Stomach (tissue), 4 donors: Measurements from ENCODE around the gene CEP290.

ENCODE experiments used
- EP300 ChIP-seq: sonication (generic); formaldehyde crosslinking; IDR thresholded peaks from one replicate; pipeline ENCODE4 v1.6.1; 2017; ENCODE audit warnings: antibody characterized with exemption
- POLR2A ChIP-seq, 4 donors: fragments of 450-650 bp; IDR thresholded peaks; one replicate each; pipeline ENCODE4 v1.6.1; 2016; ENCODE audit warnings: antibody characterized with exemption in 4 of 4, control low read depth in 2 of 4, mild to moderate bottlenecking in 1 of 4, moderate library complexity in 1 of 4
- TF ChIP-seq, protein P1 (sequence below), 7 experiments: fragments of 450-650 bp in 4 of 7; fragments of 200-600 bp in 3 of 7; sonication (generic) in 3 of 7; IDR thresholded peaks; one replicate each; pipeline ENCODE4 v1.5.1; 2016 to 2019; ENCODE audit warnings: antibody characterized with exemption in 7 of 7, control low read depth in 2 of 7, mild to moderate bottlenecking in 1 of 7

DNA sequence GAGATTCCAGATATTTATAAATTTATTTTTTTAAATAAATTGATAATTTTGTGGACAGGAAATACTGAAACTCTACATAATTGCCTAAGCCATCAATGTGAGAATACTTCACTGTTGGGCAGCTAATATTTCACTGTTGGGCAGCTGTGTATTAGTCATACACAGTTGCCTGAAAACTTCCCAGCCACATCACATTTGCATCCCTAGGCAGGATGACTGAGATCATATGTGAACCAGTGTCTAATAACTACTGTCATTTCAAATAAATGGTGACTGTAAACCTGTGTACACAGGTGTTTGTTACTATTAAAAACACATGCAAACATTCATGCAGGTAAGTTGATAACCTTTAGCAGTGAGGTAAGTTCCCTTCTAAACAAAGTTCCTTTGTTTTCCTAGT, 44.1 kb upstream of the CEP290 start:
- TF ChIP-seq, protein P1, sequence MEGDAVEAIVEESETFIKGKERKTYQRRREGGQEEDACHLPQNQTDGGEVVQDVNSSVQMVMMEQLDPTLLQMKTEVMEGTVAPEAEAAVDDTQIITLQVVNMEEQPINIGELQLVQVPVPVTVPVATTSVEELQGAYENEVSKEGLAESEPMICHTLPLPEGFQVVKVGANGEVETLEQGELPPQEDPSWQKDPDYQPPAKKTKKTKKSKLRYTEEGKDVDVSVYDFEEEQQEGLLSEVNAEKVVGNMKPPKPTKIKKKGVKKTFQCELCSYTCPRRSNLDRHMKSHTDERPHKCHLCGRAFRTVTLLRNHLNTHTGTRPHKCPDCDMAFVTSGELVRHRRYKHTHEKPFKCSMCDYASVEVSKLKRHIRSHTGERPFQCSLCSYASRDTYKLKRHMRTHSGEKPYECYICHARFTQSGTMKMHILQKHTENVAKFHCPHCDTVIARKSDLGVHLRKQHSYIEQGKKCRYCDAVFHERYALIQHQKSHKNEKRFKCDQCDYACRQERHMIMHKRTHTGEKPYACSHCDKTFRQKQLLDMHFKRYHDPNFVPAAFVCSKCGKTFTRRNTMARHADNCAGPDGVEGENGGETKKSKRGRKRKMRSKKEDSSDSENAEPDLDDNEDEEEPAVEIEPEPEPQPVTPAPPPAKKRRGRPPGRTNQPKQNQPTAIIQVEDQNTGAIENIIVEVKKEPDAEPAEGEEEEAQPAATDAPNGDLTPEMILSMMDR (IDR thresholded peaks at IDR 0.05), result no peak
- TF ChIP-seq EP300 (no peak), POLR2A (IDR thresholded peaks at IDR 0.05) (no peak)
